ENCODE measurements around the gene IP6K1.
"Not testable (repeated sequence)": the region's sequence is repeated elsewhere in the genome, so short reads cannot be mapped to it uniquely, and the experiment has no call there.

Gene IP6K1

GRCh38 chr3:49769286-49769915 is 16.9 kb downstream of the IP6K1 start:
- FAIRE-seq (no peak), DNase-seq (ENCODE audit: low spot score) (no peak)

DNA sequence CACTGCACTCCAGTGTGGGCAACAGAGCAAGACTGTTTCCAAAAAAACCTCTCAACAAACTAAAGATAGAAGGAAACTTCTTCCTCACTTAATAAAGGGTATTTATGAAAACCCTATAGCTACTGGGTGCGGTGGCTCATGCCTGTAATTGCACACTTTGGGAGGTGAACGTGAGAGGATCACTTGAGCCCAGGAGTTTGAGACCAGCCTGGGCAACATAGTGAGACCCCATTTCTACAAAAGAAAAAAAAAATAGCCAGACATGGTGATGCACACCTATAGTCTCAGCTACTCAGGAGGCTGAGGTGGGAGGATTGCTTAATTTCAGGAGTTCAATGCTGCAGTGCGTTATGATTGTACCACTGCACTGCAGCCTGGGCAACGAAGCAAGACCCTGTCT is 22.4 kb downstream of the IP6K1 start:
- DNase-seq (ENCODE audit: low spot score) (no peak), FAIRE-seq (no peak)

- FAIRE-seq (no peak), DNase-seq (ENCODE audit: low spot score) (no peak)
Observed at GRCh38 chr3:49761661-49762060, 24.7 kb downstream of the IP6K1 start.

DNA sequence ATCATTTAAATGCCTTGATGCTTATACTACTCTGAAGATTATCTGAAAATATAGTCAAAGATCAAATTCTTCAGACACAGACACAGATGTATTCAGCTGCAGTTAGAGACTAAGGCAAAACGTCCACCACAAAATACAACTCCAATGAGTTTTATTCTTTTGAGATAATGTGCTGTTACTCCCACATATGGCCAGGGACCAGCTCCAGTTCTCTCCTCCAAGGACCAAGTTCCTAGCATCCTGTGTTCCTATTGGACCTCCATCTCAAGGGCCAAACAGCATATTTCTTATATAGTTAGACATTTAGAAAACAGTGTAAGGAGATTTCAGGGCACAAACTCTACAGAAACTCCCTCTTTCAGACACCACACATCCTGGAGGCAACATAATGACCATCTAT is 27.1 kb downstream of the IP6K1 start:
- FAIRE-seq (no peak), DNase-seq (ENCODE audit: low spot score) (no peak)

GRCh38 chr3:49757197-49757596 is 29.1 kb downstream of the IP6K1 start:
- FAIRE-seq: no peak

GRCh38 chr3:49756036-49756435 is 30.3 kb downstream of the IP6K1 start:
- no peak for DNase-seq (ENCODE audit: low spot score)
- FAIRE-seq: no peak

More at GRCh38 chr3:49757197-49757596, 29.1 kb downstream of the IP6K1 start:
- no peak for DNase-seq (ENCODE audit: low spot score)

GRCh38 chr3:49754536-49754935 is 31.8 kb downstream of the IP6K1 start:
- no peak for DNase-seq (ENCODE audit: low spot score)
- no peak for FAIRE-seq

- DNase-seq (ENCODE audit: low spot score): no peak
- no peak for FAIRE-seq
Observed at GRCh38 chr3:49751501-49751900, 34.8 kb downstream of the IP6K1 start.

DNA sequence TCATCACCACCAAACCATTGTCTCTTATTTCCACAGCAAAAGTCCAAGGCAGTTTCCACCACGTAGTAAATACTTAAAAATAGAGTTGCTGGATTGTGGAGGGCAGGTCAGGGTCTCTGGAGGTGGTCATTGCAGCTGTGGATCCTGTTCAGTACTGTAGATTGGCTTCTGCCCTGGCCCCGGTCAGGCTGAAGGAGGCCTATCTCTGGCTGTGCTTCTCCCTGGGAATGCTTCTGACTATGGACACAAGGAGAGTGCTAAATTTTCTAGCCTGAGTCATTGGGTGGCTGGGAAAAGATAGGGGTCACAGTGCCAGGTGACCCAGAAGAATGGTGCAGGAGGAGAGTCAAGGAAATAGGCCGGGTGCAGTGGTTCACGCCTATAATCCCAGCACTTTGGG is 36.3 kb downstream of the IP6K1 start:
- FAIRE-seq: no peak
- no peak for DNase-seq (ENCODE audit: low spot score)

DNA sequence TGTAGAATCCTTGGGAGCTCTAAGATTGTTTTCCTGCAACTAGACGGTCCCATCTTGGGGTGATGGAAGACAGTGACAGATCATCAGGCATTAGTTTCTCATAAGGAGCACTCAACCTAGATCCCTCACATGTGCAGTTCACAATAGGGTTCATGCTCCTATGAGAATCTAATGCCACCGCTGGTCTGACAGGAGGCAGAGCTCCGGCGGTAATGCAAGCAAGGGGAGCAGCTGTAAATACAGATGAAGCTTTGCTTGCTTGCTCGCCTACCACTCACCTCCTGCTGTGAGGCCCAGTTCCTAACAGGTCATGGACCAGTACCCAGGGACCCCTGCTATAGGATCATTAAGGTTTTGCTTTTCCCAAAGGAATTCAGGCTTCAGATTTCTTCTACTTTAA is 37.5 kb downstream of the IP6K1 start:
- DNase-seq (ENCODE audit: low spot score); FAIRE-seq: not testable (repeated sequence)

- no peak for FAIRE-seq
- DNase-seq (ENCODE audit: low spot score): no peak
Observed at GRCh38 chr3:49747792-49748480, 38.4 kb downstream of the IP6K1 start.

DNA sequence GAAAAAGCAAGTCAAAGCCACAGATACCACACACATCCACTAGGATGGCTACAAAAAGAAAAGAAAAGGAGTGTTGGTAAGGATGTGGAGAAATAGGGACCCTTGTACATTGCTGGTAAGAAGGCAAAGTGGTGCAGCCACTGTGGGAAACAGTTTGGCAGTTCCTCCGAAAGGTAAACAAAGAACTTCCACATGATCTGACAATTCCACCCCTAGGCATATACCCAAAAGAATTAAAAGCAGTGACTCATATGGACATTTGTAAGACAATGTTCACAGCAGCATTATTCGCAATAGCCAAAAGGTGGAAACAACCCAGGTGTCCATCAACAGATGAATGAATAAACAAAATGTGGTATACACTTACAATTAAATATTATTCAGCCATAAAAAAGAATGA is 40.4 kb downstream of the IP6K1 start:
- FAIRE-seq (no peak), DNase-seq (ENCODE audit: low spot score) (no peak)

DNA sequence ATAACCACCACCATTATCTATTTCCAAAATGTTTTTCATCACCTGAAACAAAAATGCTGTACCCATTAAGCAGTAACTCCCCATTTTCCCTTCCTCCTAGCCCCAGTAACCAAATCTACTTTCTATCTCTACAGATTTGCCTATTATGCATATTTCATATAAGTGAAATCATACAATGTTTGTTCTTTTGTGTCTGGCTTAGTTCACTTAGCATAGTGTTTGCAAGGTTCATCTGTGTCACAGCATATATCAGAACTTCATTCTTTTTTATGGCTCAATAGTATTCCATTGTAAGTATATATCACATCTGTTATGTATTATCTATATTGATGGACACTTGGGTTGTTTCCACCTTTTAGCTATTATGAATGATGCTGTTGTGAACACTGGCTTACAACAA is 45.9 kb downstream of the IP6K1 start:
- no peak for DNase-seq (ENCODE audit: low spot score)
- FAIRE-seq: no peak

GRCh38 chr3:49738067-49738713 is 48.2 kb downstream of the IP6K1 start:
- DNase-seq (ENCODE audit: low spot score): no peak
- FAIRE-seq: no peak

DNA sequence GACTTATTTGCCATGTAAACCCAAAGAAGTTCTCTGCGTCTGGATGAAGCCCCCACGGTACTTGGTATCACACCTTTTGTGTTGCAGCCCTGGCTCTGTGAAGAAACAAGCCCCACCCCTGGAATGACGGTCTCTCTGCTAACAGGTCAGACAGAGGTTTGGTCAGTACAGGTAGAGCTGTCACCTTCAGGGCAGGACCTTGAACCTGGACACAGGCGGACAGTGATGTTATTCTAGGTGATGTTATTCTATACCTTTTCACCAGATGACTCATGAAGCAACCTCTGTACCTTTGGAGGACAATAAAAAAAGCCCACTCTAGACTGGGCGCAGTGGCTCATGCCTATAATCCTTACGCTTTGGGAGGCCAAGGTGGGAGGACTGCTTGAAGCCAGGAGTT is 51.6 kb downstream of the IP6K1 start:
- FAIRE-seq (no peak), DNase-seq (ENCODE audit: low spot score) (no peak)

DNA sequence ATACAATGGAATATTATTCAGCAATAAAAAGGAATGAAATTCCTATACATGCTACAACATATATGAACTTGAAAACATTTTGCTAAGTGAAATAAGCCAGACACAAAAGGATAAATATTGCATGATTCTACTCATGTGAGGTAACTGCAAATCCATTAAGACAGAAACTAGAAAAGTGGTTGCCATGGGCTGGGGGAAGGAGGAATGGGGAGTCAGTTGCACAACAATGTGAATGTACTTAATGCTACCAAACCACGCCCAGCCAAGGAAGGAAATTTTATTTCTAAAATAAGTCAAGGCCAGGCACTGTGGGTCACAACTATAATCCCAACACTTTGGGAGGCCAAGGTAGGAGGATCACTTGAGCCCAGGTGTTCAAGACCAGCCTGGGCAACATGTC is 52.8 kb downstream of the IP6K1 start:
- DNase-seq (ENCODE audit: low spot score): no peak
- no peak for FAIRE-seq

GRCh38 chr3:49732597-49732996 is 53.7 kb downstream of the IP6K1 start:
- FAIRE-seq (no peak), DNase-seq (ENCODE audit: low spot score) (no peak)

- DNase-seq (ENCODE audit: low spot score): no peak
- FAIRE-seq: no peak
Observed at GRCh38 chr3:49729966-49730609, 56.3 kb downstream of the IP6K1 start.

DNA sequence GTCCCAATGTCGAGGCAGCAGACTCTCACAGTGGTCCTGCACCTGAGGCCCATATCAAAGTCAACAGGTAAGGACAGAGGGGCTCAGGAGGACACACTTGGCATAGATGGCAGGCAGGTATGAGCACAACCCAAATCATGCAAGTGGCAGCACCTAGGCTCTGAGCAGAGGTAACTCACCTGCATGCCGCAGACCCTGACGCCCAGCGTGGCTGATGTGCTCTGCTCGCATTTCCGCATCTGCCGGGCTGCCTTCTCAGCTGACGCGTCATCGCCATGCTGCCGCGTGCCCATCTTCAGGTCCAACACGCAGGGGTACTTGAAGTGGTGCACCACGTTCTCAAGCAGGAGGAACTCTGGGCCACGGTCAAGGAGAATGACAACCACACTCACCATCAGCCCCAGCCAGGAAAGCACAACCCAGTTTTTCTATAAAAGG is 58.4 kb downstream of the IP6K1 start:
- FAIRE-seq: no peak
- DNase-seq (ENCODE audit: low spot score): no peak

- FAIRE-seq: no peak
Observed at GRCh38 chr3:49727154-49727923, 59.0 kb downstream of the IP6K1 start.

DNA sequence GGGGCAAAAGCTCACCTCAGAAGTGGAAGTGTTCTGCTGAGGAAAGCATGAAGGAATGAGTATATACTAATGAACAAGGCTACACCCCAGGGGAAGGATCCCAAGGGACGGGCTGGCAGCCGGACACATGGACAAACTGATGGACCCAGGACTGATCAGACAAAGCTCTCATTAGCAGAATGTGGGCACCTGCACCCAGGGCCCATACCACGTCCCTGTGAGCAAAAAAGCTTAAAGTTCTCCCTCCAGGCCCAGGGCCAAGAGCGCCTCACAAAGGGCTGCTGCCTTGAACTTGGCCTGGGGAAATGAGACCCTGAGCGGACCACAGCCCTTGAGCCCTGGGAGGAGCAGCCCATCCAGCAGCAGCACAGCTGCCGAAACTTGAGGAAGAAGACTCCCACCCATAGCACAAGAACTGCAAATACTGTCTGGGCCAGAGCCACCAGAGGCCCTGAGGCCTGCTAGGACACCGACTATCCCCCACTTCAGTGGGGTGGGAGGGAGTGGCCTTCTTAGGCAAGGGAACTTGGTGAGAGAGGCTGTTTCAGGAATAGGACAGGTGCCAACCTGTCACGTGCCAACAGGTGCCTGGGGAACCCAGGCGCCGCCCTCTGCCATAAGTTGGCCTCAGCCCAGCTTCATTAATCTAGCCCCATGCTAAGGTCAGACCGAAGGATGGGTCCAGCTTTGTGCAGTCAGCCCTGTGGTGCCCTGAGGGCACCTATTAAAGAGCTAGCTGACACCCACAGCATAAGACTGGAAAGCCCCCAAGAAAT is 60.2 kb downstream of the IP6K1 start:
- DNase-seq (ENCODE audit: low spot score): no peak
- no peak for FAIRE-seq

More at GRCh38 chr3:49727154-49727923, 59.0 kb downstream of the IP6K1 start:
- no peak for DNase-seq (ENCODE audit: low spot score)
